Esophagus muscularis mucosa (tissue), 4 donors: ENCODE data around the gene TMEM86A. TPM values are rescaled to one million over a fixed set of nuclear protein-coding genes. Genes with fewer than 3 reads are reported as not detected.

ENCODE experiments used
- DNase-seq: peaks from one replicate; pipeline ENCODE4 v3.0.0-alpha.2; 2017; ENCODE audit errors: extremely low spot score
- H3K27ac ChIP-seq, 4 donors: fragments of 200-600 bp; sonication (generic); replicated peaks in 1 of 4; 1 replicate in 3 of 4; 2 replicates in 1 of 4; pipeline ENCODE4 v1.5.1; 2016 to 2019; ENCODE audit warnings: mild to moderate bottlenecking in 1 of 4
- H3K27me3 ChIP-seq, 4 donors: fragments of 200-600 bp; sonication (generic); one replicate each; pipeline versions ENCODE4 v1.5.1 to v1.6.0; 2016 to 2019
- H3K36me3 ChIP-seq, 4 donors: fragments of 200-600 bp; sonication (generic); one replicate each; pipeline ENCODE4 v1.5.1; 2016 to 2019
- H3K4me1 ChIP-seq, 4 donors: fragments of 200-600 bp; sonication (generic); one replicate each; pipeline ENCODE4 v1.5.1; 2016 to 2019
- H3K4me3 ChIP-seq, 4 donors: fragments of 200-600 bp; sonication (generic); 1 replicate in 2 of 4; 2 replicates in 2 of 4; pipeline ENCODE4 v1.5.1; 2016 to 2019; ENCODE audit warnings: mild to moderate bottlenecking in 4 of 4, moderate library complexity in 1 of 4
- H3K9me3 ChIP-seq, 4 donors: fragments of 200-600 bp; sonication (generic); 1 replicate in 3 of 4; 2 replicates in 1 of 4; pipeline ENCODE4 v1.5.1; 2016 to 2019
- EP300 ChIP-seq: sonication (generic); formaldehyde crosslinking; IDR thresholded peaks from one replicate; pipeline ENCODE4 v1.6.1; 2017; ENCODE audit warnings: antibody characterized with exemption
- POLR2A ChIP-seq: fragments of 450-650 bp; IDR thresholded peaks from one replicate; pipeline ENCODE4 v1.6.1; 2017; ENCODE audit warnings: antibody characterized with exemption, moderate library complexity, mild to moderate bottlenecking, low read depth
- POLR2AphosphoS5 ChIP-seq, 2 donors: sonication (generic); formaldehyde crosslinking; IDR thresholded peaks; one replicate each; pipeline ENCODE4 v1.6.1; 2017; ENCODE audit warnings: antibody characterized with exemption in 2 of 2
- whole genome bisulfite sequencing: methylation state at CpG from one replicate; pipeline ENCODE4 v1.1.5; 2018; 5-methylcytosine and 5-hydroxymethylcytosine counted together
- intact Hi-C: fragments of 100-400 bp; cut with DNase I; formaldehyde crosslinking; loops from one replicate; pipeline ENCODE4 v1.15.1; 2023
- total RNA-seq, 4 donors: library from RNA; depleted of rRNA; stranded (reverse); fragments of >200 nt; gene quantifications; one replicate each; pipeline versions ENCODE4 v1.1.0 to v1.2.1, GENCODE V29; 2016
- TF ChIP-seq, protein P1 (sequence below), 3 experiments: fragments of 200-600 bp in 2 of 3; fragments of 450-650 bp in 1 of 3; sonication (generic) in 2 of 3; IDR thresholded peaks; one replicate each; pipeline ENCODE4 v1.5.1; 2017 to 2019; ENCODE audit warnings: antibody characterized with exemption in 3 of 3, mild to moderate bottlenecking in 2 of 3, moderate library complexity in 1 of 3

The TMEM86A gene
- total RNA-seq, 4 donors from 2014 or later = 2.5 to 5.5 (median 4.2) TPM

DNA sequence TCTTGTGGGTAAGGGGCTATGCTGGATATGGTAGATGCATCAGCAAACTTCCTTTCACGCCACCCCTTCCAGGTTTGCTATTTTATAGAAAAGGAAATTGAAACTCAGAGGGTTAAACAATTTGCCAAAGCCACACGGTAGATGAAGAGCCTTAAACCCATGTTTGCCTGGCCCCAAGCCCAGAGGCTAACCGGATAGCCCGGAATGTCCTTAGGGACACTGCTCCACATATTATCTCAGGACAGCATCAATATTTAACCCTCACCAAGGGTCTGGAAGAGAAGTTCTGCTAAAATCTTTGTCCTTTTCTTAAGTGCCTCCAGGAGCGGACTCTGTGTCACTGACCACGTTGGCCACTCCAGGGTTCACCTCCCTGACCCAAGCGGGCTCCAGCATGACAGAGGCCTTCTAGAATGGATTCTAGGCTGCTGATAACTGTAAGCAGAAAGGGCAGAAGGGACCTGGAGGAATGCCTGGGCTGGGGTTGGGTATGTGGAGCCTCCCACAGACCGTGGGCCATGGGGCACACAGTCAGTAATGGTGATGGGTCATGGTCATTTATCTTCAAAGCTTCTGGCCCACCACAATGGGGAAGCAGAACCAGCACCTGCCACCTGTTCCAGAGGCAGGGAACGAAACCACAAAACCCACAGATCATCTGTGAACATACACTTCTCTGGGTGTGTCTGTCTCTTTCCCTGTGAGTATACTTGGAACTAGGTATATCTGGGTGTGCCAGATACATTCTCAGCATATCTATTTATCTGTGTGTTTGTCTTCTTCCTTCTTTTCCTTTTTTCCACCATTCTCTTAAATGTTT lies 5.4 kb upstream of the TMEM86A start:
- WGBS = 77% methylated on average over 9 of the region's 9 CpGs
- no peaks in the 10 kb centered on the region for H3K36me3 ChIP-seq
- H3K27ac ChIP-seq = no peak overlapping the region
- peaks cover 0 to 5% (median 3%) of the 10 kb centered on the region in 4 donors for H3K4me1 ChIP-seq
- intact Hi-C loops = no loop called here
- no peak overlapping the region for H3K4me3 ChIP-seq
- no peak for DNase-seq
- no peaks in the 10 kb centered on the region for H3K9me3 ChIP-seq
- TF ChIP-seq POLR2A (no peak), EP300 (no peak), POLR2AphosphoS5 (IDR thresholded peaks at IDR 0.05) (no peak)
- TF ChIP-seq, protein P1, sequence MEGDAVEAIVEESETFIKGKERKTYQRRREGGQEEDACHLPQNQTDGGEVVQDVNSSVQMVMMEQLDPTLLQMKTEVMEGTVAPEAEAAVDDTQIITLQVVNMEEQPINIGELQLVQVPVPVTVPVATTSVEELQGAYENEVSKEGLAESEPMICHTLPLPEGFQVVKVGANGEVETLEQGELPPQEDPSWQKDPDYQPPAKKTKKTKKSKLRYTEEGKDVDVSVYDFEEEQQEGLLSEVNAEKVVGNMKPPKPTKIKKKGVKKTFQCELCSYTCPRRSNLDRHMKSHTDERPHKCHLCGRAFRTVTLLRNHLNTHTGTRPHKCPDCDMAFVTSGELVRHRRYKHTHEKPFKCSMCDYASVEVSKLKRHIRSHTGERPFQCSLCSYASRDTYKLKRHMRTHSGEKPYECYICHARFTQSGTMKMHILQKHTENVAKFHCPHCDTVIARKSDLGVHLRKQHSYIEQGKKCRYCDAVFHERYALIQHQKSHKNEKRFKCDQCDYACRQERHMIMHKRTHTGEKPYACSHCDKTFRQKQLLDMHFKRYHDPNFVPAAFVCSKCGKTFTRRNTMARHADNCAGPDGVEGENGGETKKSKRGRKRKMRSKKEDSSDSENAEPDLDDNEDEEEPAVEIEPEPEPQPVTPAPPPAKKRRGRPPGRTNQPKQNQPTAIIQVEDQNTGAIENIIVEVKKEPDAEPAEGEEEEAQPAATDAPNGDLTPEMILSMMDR (IDR thresholded peaks at IDR 0.05) = no peak
- no peaks in the 10 kb centered on the region for H3K27me3 ChIP-seq

DNA sequence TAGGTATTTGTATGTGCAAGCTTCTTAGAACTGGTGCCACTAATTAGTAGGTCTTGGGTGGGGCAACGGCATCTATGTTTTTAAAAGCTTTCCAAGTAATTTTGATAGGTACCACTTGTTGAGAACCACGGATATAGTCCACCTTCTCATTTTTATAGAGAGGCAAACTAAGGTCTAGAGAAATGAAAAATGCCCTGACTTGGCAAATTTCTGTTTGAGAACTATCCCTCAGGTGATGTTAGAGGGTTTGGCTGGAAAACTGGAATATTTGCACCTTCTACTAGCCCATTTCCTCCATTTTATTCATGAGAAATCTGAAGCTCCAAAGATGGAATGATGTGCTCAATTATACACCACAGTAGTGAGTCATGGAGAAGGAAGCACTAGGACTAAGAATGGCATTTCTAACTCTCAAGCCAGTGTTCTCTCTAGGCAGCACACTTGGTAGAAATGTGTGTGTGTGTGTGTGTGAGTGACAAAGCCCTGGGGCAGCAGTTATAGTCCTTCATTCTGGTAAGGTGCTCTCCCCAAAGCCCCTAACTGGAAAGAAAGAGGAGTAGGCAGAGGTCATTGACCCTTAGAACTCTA lies 1.8 kb upstream of the TMEM86A start:
- intact Hi-C loops = loop anchor here (5.0 kb wide), 1 partner anchor 59 kb away; no protein-coding TSS in a partner anchor
- Histone ChIP-seq H3K36me3 (peaks cover 3 to 8% (median 7%) of the 10 kb centered on the region in 4 donors), H3K4me3 (no peak overlapping the region), H3K4me1 (peaks cover 17 to 29% (median 19%) of the 10 kb centered on the region in 4 donors), H3K9me3 (no peaks in the 10 kb centered on the region), H3K27me3 (no peaks in the 10 kb centered on the region), H3K27ac (no peak overlapping the region)
- TF ChIP-seq EP300 = no peak
- no peak for TF ChIP-seq POLR2A
- TF ChIP-seq, protein P1 (IDR thresholded peaks at IDR 0.05) = no peak
- no peak for TF ChIP-seq POLR2AphosphoS5 (IDR thresholded peaks at IDR 0.05)
- DNase-seq = no peak
- WGBS = 98% methylated on average over 2 of the region's 2 CpGs

DNA sequence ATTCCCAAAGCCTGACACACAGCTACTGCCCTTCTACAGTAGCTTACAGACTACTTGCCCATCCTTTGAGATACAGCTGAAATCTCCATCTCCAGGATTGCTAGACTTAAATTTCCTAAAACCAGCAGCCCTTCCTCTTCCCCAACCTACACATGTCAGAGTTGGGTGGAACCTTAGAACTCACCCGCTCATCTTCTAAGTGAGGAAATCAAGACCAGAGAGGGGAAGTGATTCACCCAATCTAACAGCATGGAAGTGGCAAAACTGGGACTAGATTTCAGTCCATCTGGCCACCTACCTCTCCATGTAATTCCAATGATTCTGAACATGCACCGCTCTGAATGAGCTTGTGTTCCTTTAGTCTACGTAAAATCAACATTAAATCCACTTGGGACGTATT lies 1.0 kb upstream of the TMEM86A start:
- intact Hi-C loops = loop anchor here (5.0 kb wide), 1 partner anchor 60 kb away; no protein-coding TSS in a partner anchor
- 88% methylated on average over 4 of the region's 4 CpGs for WGBS
- no peak for DNase-seq
- TF ChIP-seq POLR2AphosphoS5 (IDR thresholded peaks at IDR 0.05) (no peak), POLR2A (no peak), EP300 (no peak)
- TF ChIP-seq, protein P1 (IDR thresholded peaks at IDR 0.05) = no peak
- Histone ChIP-seq H3K27ac (peak overlapping the region; percentile 85 to 88 (median 86)), H3K4me3 (no peak overlapping the region), H3K4me1 (peaks cover 17 to 29% (median 19%) of the 10 kb centered on the region in 4 donors), H3K36me3 (peaks cover 5 to 16% (median 15%) of the 10 kb centered on the region in 4 donors), H3K27me3 (no peaks in the 10 kb centered on the region), H3K9me3 (no peaks in the 10 kb centered on the region)

DNA sequence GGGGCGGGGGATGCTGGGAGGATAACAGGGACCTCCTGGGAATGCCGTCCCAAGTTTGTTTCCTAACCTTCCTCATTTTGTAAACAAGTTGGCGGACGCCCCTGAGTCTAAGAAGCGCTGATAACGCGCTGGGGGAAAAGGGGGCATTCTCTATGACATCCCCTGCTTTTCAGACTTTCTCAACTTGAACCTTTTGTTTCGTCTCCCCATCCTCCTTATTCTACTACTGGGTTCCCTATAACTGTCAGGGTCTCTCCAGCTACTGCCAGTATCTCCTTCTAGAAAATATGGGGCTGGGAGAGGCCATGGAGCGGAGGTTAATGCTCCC lies 654 bp downstream of the TMEM86A start:
- H3K36me3 ChIP-seq = peaks cover 5 to 19% (median 17%) of the 10 kb centered on the region in 4 donors
- peak overlapping the region; percentile 90 to 98 (median 95) for H3K4me3 ChIP-seq
- peak overlapping the region; percentile 85 to 88 (median 86) for H3K27ac ChIP-seq
- no peaks in the 10 kb centered on the region for H3K27me3 ChIP-seq
- WGBS = 15% methylated on average over 8 of the region's 9 CpGs
- intact Hi-C loops = loop anchor here (5.0 kb wide), 1 partner anchor 62 kb away; no protein-coding TSS in a partner anchor
- no peak for DNase-seq
- peaks cover 17 to 29% (median 25%) of the 10 kb centered on the region in 4 donors for H3K4me1 ChIP-seq
- no peak for TF ChIP-seq POLR2A
- no peak for TF ChIP-seq POLR2AphosphoS5 (IDR thresholded peaks at IDR 0.05)
- TF ChIP-seq, protein P1 (IDR thresholded peaks at IDR 0.05) = no peak
- TF ChIP-seq EP300 = no peak
- H3K9me3 ChIP-seq = no peaks in the 10 kb centered on the region
